CD4-positive, alpha-beta T cell treated with Interleukin-15 for 1 hour (primary cell): Measurements from ENCODE around the gene ARFGAP3.

Experiments used
- DNase-seq: peaks from one replicate; pipeline ENCODE4 v3.0.0-alpha.2; 2020

The ARFGAP3 gene

GRCh38 chr22:42816336-42816735, 40.7 kb downstream of the ARFGAP3 start:
- DNase-seq: no peak

- no peak for DNase-seq
Measured at GRCh38 chr22:42814616-42815015, 42.5 kb downstream of the ARFGAP3 start.

- no peak for DNase-seq
Measured at GRCh38 chr22:42814215-42814614, 42.9 kb downstream of the ARFGAP3 start.

GRCh38 chr22:42813501-42813900, 43.6 kb downstream of the ARFGAP3 start:
- DNase-seq: no peak

DNA sequence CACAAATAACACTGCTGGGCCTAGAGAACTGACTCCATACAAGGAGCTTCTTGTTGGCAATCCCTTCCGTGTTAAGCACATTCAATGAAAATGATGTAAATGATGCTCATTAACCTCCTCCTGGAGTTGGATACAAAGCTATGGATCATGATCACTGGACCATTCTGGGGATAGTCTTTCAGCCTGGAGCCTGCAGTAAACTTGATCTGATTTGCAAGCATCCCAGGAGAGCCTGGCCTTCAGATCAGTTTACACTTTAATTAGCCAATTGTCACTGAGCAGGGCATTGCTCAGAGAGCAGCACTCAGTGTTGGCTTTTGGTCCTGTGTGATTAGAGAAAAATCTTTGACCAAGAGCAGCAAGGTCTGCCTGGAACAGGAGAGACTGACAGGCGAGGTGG, 45.6 kb downstream of the ARFGAP3 start:
- DNase-seq: no peak

DNA sequence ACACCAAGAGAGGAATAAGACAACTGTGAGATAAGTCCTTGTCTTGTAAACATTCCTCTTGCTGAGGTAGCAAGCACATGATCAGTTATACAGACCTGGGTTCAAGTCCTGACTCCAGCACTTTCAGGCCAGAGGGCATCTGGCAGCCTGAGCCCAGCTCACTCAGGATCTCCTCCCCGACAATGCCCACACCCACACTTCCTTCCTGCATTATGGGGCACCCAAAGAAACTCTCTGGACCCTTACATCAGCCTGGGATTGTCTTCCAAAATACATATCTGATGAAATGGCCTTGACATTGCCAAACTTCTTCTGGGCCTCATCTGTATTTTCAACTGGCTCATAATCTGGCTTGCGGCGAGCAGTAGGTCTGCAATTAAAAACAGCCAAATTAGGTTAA, 48.6 kb downstream of the ARFGAP3 start:
- DNase-seq: no peak

- DNase-seq: no peak
Measured at GRCh38 chr22:42807185-42807584, 49.9 kb downstream of the ARFGAP3 start.

DNA sequence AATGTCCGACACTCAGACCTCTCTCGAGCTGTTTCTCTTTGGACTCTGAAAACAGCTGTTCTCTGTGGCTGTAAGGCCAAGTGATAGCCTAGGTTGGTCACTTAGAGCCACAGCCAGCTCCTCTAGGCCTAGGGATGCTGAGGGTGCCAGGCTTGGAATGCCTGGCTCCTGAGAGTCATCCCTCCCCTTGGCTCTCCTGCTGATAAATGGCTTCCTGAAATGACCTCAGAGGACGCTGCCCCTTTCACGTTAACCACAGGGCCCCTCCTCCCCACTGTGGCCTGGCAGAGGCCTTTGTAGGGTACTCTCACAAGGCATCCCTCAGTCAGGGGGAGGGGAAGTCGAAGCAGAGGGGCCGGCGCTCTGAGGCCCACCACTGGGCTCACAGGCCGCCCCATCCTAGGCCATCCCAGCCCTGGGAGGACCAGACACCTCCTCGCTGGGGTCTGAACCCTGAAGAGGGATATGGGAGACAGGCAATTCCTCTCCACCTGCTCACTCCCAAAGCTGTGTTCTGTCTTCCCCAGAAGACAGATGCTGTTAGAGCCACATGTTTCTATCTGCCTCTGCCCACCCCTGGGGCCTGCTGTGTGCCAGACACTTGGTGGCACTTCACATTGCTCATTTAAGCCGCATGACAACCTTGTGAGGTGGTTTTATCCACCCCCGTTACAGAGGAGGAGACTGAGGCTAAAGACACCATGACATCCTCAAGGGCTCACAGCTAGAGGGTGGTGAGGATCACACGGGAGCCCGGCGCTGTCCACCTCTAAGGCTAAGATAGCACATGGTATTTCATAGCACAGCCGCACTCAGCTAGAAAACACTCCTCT, 50.9 kb downstream of the ARFGAP3 start:
- no peak for DNase-seq

DNA sequence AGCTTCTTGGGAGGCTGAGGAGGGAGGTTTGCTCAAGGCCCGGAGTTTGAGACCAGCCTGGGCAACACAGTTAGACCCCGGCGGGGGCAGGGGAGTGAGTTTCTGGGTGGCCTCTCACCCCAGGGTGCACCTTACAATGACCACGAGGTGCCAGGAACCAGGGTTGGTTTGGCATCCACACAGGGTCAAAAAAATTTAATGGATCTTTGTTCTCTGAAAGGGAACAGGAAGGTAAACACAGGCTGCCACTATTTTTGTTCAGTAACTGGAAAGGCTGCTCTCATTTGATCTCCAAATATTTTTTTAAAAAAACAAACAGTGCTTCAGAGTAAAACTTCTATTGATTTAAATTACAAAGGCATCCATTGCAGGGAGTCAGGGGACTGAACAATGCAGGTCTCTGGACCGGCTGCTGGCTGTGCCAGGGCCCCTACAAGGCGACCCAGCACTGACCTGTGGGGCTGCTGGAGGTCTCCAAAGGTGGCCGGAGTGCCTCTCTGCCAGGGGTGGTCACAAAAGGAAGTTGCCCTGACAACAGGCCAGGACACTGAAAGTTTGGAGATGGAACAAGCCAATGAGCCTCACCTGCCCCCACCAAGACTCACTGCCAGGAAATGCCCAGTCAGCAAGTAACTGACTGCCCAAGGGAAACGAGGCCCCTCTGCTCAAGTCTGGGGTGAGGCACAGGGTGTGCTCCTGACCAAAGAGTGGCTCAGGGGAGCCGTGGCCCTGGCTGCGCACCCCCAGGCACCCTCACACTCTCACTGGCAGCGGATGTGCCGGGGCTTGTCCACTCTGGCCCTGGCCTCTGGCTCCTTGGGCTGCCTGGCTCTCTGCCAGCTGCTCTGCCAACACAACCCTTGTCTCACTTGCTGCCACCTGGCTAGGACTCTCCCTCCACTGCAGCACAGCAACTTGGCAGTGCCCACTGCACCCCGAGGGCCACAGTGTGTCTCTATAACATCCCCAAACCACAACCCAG, 51.8 kb downstream of the ARFGAP3 start:
- no peak for DNase-seq

DNA sequence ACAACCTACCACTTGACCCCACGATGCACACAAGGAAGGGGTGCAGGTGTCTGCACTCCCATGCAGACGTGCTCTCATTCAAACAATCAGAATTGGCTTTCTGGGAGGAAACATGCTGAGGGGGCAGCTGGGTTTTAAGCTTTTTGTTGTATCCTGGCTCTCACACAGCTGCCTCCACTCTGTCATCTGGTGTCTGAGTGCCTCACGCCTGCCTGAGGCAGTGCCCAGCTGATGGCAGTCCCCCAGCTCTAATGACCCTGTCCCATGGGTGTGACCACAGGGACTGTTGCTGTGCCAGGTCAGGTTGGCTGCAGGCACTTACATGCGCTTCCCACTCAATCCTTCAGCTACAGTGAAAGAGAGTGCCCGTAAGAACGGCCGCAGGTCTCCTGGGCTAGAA, 53.7 kb downstream of the ARFGAP3 start:
- DNase-seq: no peak

DNA sequence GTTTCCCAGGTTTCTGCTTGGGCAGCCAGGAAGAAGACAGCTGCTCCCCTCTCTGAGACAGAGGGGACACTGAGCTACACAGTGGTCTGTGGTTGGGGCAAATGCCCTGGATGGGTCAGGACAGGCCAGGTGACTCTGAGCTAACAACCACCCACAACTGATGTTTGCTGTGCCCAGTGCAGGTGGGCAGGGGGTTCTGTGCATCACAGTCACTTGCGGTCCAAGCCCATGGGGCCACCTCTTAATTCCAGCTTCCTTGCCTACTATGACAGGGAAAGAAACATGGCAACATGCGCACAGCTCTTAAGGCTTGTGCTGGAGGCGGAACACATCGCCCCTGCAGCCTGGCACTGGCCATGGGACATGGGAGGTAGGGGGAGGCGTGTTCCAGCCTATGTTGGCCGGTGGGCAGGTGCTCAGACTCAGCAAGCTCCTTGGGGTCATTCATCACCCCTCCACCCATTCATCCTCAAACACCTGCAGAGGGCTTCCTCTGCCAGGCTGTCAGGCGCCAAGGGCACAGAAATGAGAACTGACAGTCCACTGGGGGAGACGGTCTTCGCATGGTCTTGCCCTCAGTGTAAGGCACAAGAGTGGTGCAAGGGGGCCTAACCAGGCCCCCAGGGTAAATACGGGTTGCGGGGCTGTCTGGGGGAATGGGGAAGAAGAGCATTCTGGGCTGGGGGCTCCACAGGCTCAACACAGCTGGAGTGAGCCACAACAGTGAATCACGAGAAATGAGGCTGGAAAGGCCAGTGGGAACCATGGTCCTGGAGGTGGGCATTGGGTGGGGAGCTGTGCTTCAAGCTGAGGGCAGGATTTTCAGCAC, 55.6 kb downstream of the ARFGAP3 start:
- no peak for DNase-seq

DNA sequence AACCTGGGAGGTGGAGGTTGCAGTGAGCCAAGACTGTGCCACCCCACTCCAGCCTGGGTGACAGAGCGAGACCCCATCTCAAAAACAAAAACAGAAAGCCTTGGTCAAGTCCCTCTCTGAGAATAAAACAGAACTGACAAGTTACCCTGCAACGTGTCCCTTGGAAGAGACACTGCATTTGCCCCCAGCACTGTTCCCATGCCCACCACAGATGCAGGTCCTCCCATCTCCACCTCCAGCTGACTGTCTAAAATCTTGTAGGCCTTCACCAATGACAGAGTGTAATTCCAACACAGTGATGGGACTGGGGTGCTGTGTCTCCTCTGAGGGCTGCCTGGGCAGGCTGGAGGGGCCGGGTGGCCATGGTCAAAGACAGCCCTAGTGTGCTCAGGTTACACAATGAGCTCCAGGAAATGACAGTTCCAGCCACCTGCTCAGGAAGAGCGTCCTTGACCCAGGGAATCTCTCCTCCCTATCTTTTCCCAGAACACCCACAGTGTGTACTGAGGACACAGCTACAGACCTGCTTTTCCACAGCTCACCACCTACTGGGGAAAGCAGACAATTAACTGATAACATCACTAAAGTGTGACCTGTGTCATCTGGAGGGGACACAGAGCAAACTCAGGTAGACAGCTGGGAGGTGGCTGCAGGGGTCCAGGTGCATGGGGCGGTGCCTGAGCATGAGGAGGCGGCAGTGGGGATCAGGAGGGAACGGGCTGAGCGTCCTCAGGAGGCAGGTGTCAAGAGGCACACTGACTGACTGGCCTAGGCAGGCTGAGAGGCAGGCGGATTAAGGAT, 56.4 kb downstream of the ARFGAP3 start:
- DNase-seq: no peak

- no peak for DNase-seq
Measured at GRCh38 chr22:42799461-42800405, 57.3 kb downstream of the ARFGAP3 start.

DNA sequence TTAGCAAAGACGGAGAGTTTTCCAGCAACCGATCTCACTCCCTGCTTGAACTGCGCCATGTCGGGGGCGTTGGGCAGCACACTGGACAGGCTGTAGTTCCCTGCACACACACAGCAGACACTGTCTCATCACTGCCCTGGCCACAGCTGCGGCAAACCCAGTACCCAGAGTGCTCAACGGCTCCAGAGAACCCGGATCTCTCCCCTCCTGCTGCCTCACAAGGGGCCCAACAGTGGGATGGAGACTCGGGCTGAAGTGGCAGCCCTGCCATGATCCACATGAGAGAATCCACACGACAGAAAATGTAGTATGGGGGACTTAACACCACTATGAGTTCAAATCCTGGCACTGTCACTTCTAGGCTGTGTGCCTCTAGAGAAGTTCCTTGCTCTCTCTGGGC, 58.0 kb downstream of the ARFGAP3 start:
- no peak for DNase-seq

GRCh38 chr22:42797011-42797410, 60.1 kb downstream of the ARFGAP3 start:
- no peak for DNase-seq

- DNase-seq: no peak
Measured at GRCh38 chr22:42796081-42796480, 61.0 kb downstream of the ARFGAP3 start.

- DNase-seq: no peak
Measured at GRCh38 chr22:42794551-42795510, 62.2 kb downstream of the ARFGAP3 start.

GRCh38 chr22:42793848-42794405, 63.1 kb downstream of the ARFGAP3 start:
- no peak for DNase-seq
